Motor neuron (in vitro differentiated cells): ENCODE results near the gene EIF5B. TPM values are rescaled to one million over a fixed set of nuclear protein-coding genes. Genes with fewer than 3 reads are reported as not detected.

Experiments used
- ATAC-seq, 8 experiments: fragments of 200-7000 bp; cut with Tn5 transposase; replicated peaks in 6 of 8; 2 replicates each; pipeline ENCODE4 v1.8.0; 2021; ENCODE audit warnings: mild to moderate bottlenecking in 8 of 8, moderate library complexity in 8 of 8
- H3K27ac ChIP-seq, 2 donors: fragments of 250-450 bp; sonication (Bioruptor Pico); 2 replicates each; pipeline ENCODE4 v1.9.0; 2021; ENCODE audit warnings: antibody characterized with exemption in 2 of 2, mild to moderate bottlenecking in 2 of 2, moderate library complexity in 1 of 2
- H3K4me1 ChIP-seq, 2 donors: fragments of 250-450 bp; sonication (Bioruptor Pico); replicated peaks in 1 of 2; 2 replicates each; pipeline ENCODE4 v1.6.1; 2021; ENCODE audit warnings: antibody characterized with exemption in 2 of 2, mild to moderate bottlenecking in 2 of 2, moderate library complexity in 1 of 2
- H3K4me3 ChIP-seq, 5 donors: fragments of 250-450 bp; sonication (Bioruptor Pico); 2 replicates each; pipeline ENCODE4 v1.9.0; 2021; ENCODE audit warnings: antibody characterized with exemption in 5 of 5, mild to moderate bottlenecking in 5 of 5, moderate library complexity in 4 of 5
- WGBS, 10 experiments: fragments of 450-650 bp; shearing (Covaris generic); methylation state at CpG; one replicate each; pipeline ENCODE4 v1.0.0; 2022; 5-methylcytosine and 5-hydroxymethylcytosine counted together
- in situ Hi-C, 9 experiments: fragments of 400-800 bp; cut with MboI; loops; one replicate each; pipeline ENCODE4 v1.15.0; 2021; ENCODE audit warnings: low sequenced_read_pairs in 9 of 9, low pct_unique_long_range_greater_than_20kb in 2 of 9; ENCODE audit not compliant: unreplicated experiment in 9 of 9
- total RNA-seq, 8 experiments: library from RNA; unstranded; fragments of 300-600 nt; gene quantifications; 2 replicates each; pipeline versions ENCODE4 v1.2.3 to v1.2.4, GENCODE V29; 2022

The EIF5B gene
- total RNA-seq, 8 experiments from 2014 or later = 15.2 to 58.9 (median 26.7) TPM

DNA sequence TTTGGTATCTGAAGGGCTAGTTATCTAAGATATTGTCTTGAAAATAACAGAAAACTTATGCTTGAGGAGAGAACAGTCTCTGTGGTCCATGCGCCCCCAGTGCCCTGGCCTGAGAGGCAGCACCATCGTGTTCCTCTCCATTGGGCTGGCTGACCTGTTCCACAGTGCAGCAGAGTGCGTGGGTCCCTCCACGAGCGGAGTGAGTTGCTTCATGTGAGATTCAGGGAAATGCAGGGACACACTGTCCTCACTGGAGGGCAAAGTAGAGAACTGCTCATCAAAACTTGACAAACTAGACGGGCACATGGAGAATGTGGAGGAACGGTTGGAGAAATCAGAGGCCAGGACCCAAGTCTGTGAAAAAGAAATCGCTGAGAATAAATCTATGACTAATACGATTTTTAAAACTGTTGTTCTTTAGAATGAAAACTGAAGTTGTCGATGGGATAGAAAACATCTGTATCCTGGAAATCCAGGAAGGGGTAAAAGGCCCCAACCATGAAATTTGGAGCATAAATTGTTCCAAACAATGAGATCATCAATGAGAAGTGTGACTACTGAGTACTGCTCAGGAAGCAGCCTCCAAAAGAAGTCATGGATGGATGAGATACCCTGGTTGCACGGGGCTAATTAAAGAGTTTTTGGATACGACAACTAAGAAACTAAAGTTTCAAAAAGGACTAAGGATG is 94.5 kb downstream of the EIF5B start:
- WGBS, 10 experiments = 57 to 100% (median 93%) methylated on average over 1 to 9 of the region's 12 CpGs
- no peak overlapping the region for H3K27ac ChIP-seq
- H3K4me1 ChIP-seq = no peaks in the 10 kb centered on the region
- in situ Hi-C loops = no loop called here
- peak in 1 of 8 experiments; percentile 40 for ATAC-seq
- no peak overlapping the region for H3K4me3 ChIP-seq

DNA sequence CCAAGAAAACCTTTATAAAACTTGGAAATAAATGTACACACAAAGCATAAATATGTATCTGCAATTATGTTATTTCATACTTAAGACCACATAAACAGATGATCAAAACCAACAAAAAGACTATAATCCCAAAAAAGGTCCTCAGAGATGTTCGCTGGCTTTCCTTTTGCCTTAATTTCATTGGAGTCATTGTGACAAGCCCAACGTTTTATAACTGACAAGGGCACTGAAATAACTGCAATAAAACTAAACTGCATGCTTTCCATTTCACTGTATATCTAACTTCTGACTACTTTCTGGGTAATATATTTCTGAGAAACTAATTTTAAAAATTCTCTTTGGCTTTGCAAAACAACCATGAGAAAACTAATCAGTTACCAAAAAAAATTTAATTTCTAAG is 96.2 kb downstream of the EIF5B start:
- Histone ChIP-seq H3K27ac (no peak overlapping the region), H3K4me3 (no peak overlapping the region), H3K4me1 (no peaks in the 10 kb centered on the region)
- 36 to 100% (median 96%) methylated on average over 1 to 2 of the region's 2 CpGs for WGBS, 10 experiments
- no peak for ATAC-seq
- in situ Hi-C loops = no loop called here

DNA sequence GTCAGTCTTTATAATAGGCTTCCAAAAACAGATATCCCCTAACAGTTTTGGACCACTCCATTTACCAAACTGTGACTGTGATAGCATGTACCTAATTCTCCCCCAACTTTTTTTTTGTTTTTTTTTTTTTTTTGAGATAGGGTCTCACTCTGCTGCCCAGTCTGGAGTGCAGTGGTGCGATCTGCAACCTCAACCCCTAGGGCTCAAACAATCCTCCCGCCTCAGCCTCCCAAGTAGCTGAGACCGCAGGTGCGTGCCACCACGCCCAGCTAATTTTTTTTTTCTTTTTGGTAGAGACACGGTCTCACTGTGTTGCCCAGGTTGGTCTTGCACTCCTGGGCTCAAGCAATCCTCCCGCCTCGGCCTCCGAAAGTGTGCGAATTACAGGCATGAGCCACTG is 99.7 kb downstream of the EIF5B start:
- no peaks in the 10 kb centered on the region for H3K4me1 ChIP-seq
- WGBS, 10 experiments = 90 to 100% (median 94%) methylated on average over 2 to 10 of the region's 10 CpGs; no CpG with 5 or more reads in 2 of the 10 experiments
- no peak overlapping the region for H3K4me3 ChIP-seq
- in situ Hi-C loops = no loop called here
- H3K27ac ChIP-seq = no peak overlapping the region
- ATAC-seq = no peak

DNA sequence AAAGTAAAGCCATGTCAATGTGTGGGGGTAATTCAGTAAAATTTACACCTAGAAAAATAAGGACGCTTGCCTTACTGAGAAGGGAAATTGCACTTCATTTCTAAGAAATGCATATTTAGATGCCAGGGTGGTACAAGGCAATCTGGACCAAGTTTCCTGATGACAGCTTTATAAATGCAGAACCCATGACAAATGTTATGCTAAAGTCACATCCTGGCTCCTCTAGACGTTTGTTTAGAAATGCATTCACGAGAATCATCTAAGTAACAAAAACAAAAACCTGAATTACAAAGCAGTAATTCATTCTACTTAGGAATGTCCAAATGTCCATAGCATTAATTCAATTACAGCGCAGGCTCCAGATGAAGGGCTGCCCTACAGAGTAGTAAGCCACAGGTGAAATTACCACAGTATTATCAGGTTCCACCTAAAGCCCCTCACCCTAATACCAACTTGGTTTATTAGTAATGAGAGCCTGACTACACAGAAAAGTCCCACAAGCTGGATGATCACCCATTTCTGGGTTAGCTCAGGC is 102.8 kb downstream of the EIF5B start:
- in situ Hi-C loops = no loop called here
- peak in 3 of 8 experiments; percentile 32 to 73 (median 62) for ATAC-seq
- no peak overlapping the region for H3K4me3 ChIP-seq
- no peak overlapping the region for H3K27ac ChIP-seq
- H3K4me1 ChIP-seq = no peaks in the 10 kb centered on the region
- WGBS, 10 experiments = 4 to 100% (median 36%) methylated on average over 1 to 4 of the region's 4 CpGs

DNA sequence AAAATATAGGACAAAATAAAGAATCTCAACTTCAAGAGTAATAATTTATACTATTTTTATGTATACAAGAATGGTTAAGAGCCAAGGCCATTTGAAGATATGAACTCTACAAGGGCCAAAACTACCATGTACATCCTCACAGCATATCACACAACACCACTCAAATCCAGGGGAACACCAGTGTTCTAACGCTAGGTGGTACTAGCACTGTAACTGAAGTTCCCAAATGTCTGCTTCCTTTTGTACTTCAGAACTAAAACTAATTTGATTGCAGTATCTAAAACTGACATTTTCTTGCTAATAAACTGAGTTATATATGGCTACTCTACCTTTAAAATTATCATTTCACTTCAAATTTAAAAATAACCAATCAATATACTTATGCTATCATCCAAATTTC is 105.6 kb downstream of the EIF5B start:
- in situ Hi-C loops = no loop called here
- Histone ChIP-seq H3K4me3 (no peak overlapping the region), H3K4me1 (no peaks in the 10 kb centered on the region), H3K27ac (no peak overlapping the region)
- WGBS, 10 experiments = 50 to 100% (median 84%) methylated on average over 1 of the region's 1 CpG; no CpG with 5 or more reads in 4 of the 10 experiments
- no peak for ATAC-seq

DNA sequence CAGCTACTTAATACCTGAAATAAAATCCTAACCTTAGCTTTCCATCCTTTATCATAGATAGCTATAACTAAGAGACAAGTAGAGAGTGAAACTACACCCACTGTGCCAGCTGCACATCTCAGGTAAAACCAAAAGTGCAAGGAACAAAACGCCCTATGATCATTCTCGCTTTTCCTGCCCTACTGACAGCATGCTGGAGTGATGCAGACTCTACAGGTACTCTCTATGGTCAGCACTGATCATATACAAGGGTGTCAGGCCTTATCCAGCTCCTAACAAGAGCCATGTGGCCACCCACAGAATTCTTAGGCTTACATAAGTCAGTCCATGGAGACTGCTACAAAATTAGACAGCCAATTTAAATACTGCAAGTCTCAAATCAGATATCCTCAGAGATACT is 107.0 kb downstream of the EIF5B start:
- Histone ChIP-seq H3K27ac (no peak overlapping the region), H3K4me1 (no peaks in the 10 kb centered on the region), H3K4me3 (no peak overlapping the region)
- in situ Hi-C loops = no loop called here
- 60 to 100% (median 93%) methylated on average over 1 to 2 of the region's 2 CpGs; no CpG with 5 or more reads in 3 of the 10 experiments for WGBS, 10 experiments
- no peak for ATAC-seq

GRCh38 chr2:99445065-99445464 is 107.9 kb downstream of the EIF5B start:
- no peak for ATAC-seq
- 56 to 100% (median 90%) methylated on average over 1 to 4 of the region's 4 CpGs; no CpG with 5 or more reads in 1 of the 10 experiments for WGBS, 10 experiments
- Histone ChIP-seq H3K27ac (no peak overlapping the region), H3K4me3 (no peak overlapping the region), H3K4me1 (peaks cover under 1 to 2% of the 10 kb centered on the region in 2 donors)
- in situ Hi-C loops = no loop called here

DNA sequence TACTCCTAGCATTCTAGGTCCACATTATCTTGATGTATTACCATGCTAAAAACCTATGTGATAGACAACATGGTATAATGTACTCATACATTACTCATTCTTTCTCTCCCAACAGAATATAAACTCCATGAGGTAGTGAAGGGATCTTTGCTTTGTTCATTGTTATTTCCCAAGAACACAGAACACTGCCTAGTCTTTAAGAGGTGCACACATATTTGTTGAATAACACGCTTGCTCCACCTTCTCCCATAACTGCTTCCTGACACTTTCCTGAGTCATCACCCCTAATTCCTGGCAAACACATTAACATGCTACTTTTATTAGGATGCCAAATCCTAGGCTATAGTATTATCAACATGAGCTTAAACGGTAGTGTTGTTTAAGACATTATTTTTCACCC is 111.4 kb downstream of the EIF5B start:
- Histone ChIP-seq H3K4me3 (no peak overlapping the region), H3K27ac (no peak overlapping the region), H3K4me1 (peaks cover 4 to 16% of the 10 kb centered on the region in 2 donors)
- 60 to 94% (median 88%) methylated on average over 1 to 2 of the region's 2 CpGs; no CpG with 5 or more reads in 4 of the 10 experiments for WGBS, 10 experiments
- in situ Hi-C loops = no loop called here
- ATAC-seq = peak in 2 of 8 experiments; percentile 91 to 97

DNA sequence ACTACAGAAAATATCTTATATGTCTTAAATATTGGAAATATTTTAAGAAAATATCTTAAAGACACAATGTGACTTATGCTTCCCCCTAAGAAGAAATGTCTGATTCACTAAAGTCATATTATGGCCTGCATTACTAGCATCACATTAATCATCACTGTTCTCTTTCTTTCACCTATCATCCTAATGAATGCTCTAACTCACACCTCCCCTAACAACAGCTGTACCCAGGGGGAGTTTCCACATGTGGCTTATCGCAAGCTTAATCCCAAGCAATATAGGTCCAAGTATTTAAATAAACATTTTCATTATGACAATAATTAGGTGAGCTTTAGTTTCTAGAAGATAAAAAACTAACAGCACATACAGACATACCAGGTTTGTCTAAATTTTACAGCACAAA is 113.0 kb downstream of the EIF5B start:
- peaks cover 7 to 16% of the 10 kb centered on the region in 2 donors for H3K4me1 ChIP-seq
- in situ Hi-C loops = no loop called here
- no peak overlapping the region for H3K27ac ChIP-seq
- no peak overlapping the region for H3K4me3 ChIP-seq
- no peak for ATAC-seq
- WGBS, 10 experiments = 40 to 100% (median 83%) methylated on average over 1 of the region's 1 CpG; no CpG with 5 or more reads in 2 of the 10 experiments

Other genes starting within 250 kb of the EIF5B start
- 1 to 10 TPM in 7 of 8 experiments, under 1 TPM in 1; 0.76 to 5.7 (median 3.2) TPM for gene C2orf15, start 195.7 kb upstream of the EIF5B start, total RNA-seq
- 10 to 100 TPM in 6 of 8 experiments, 1 to 10 TPM in 2; 5.6 to 25.2 (median 16.0) TPM for gene TSGA10, start 182.4 kb upstream of the EIF5B start, total RNA-seq
- gene LIPT1, start 182.4 kb upstream of the EIF5B start, total RNA-seq = 10 to 100 TPM in 4 of 8 experiments, 1 to 10 TPM in 4; 6.6 to 13.9 (median 10.0) TPM
- gene MITD1, start 156.3 kb upstream of the EIF5B start, total RNA-seq = 10 to 100 TPM; 16.2 to 51.1 (median 30.0) TPM
- 10 to 100 TPM; 39.8 to 62.5 (median 53.3) TPM for gene MRPL30, start 156.2 kb upstream of the EIF5B start, total RNA-seq
- gene LYG2, start 81.7 kb upstream of the EIF5B start, total RNA-seq = 1 to 10 TPM in 1 of 8 experiments, under 1 TPM in 1, not detected in 6; 0.41 to 1.6 TPM
- 1 to 10 TPM in 5 of 8 experiments, under 1 TPM in 1, not detected in 2; 0.72 to 1.5 (median 1.1) TPM for gene LYG1, start 36.2 kb upstream of the EIF5B start, total RNA-seq
- 10 to 100 TPM; 26.7 to 54.4 (median 42.9) TPM for gene TXNDC9, start 1.1 kb upstream of the EIF5B start, total RNA-seq
- 10 to 100 TPM; 18.8 to 66.7 (median 34.5) TPM for gene REV1, start 152.6 kb downstream of the EIF5B start, total RNA-seq